Measurements from ENCODE around the gene UBALD1. TPM values are rescaled to one million over a fixed set of nuclear protein-coding genes. Genes with fewer than 3 reads are reported as not detected.

The UBALD1 gene
- total RNA-seq, 1 experiment from 2014 or later: 45.9 TPM

DNA sequence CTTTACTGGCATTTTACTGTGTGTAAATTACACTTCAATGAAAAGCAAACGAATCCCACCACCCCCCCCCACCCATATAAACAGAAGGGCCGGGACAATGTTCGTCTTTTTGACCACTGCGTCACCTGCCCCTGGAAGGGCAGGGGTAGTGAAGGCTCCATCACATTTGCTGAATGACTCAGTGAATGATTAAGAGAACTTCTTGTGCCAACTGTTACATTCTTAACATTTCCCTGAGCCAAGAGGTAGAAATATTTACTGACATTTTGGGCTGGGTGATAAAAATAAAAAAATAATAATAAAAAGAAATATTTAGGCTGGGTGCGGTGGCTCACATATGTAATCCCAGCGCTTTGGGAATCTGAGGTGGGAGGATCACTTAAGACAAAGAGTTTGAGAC is 34.4 kb downstream of the UBALD1 start:
- Histone ChIP-seq H3K4me1 (ENCODE audit: control insufficient read depth in 1 of 2, insufficient read depth in 2 of 2, low read length in 2 of 2) (no peaks in the 10 kb centered on the region; a peak in 1 of 4 replicates), H3K79me2 (ENCODE audit: insufficient read depth, low read length) (no peaks in the 10 kb centered on the region), H3K9me3 (ENCODE audit: control insufficient read depth in 1 of 2, insufficient read depth in 1 of 2, low read depth in 1 of 2, low read length in 2 of 2) (no peaks in the 10 kb centered on the region), H3K27me3 (ENCODE audit: insufficient read depth, low read length) (no peaks in the 10 kb centered on the region), H2AFZ (ENCODE audit: low read depth, low read length, poor library complexity, severe bottlenecking) (no peak overlapping the region), H3K9ac (ENCODE audit: low read length) (no peak overlapping the region), H3K9me2 (ENCODE audit: insufficient read depth) (no peaks in the 10 kb centered on the region), H3K4me2 (ENCODE audit: low read length) (no peak overlapping the region), H3K4me3 (replicated peaks in 1 of 2; ENCODE audit: low read depth in 1 of 2, low read length in 2 of 2) (no peak overlapping the region), H3K27ac (ENCODE audit: low read depth, low read length) (no peak overlapping the region), H3K36me3 (ENCODE audit: control insufficient read depth in 1 of 2, insufficient read depth in 2 of 2, low read length in 2 of 2) (no peaks in the 10 kb centered on the region), H4K20me1 (ENCODE audit: insufficient read depth) (no peaks in the 10 kb centered on the region)
- intact Hi-C loops (cut with micrococcal nuclease): no loop called here
- DNase-seq (ENCODE audit: low read depth, low spot score): no peak
- BruUV-seq (replicated peaks): no TSS peak
- no peak for ATAC-seq
- RAD21 ChIA-PET (ENCODE audit: low non-redundant PET in 1 of 2, low total read pairs in 2 of 2, uncharacterized antibody in 2 of 2, unreplicated experiment in 2 of 2): no interaction called here
- POLR2A ChIA-PET: no interaction called here
- CTCF ChIA-PET: no interaction called here
- TF ChIP-seq SIN3A (IDR thresholded peaks at IDR 0.05; ENCODE audit: low read depth) (no peak), POLR2AphosphoS5 (IDR thresholded peaks at IDR 0.05; ENCODE audit: low read depth, low read length) (no peak), POLR2A (IDR thresholded peaks at IDR 0.05; ENCODE audit: borderline replicate concordance, extremely low read depth, insufficient read depth, insufficient read length) (no peak), ZNF274 (IDR thresholded peaks at IDR 0.05; ENCODE audit: low read depth, low read length) (no peak), EZH2 (IDR thresholded peaks at IDR 0.05) (no peak), EZH2phosphoT487 (IDR thresholded peaks at IDR 0.05; ENCODE audit: borderline replicate concordance) (no peak), YY1 (IDR thresholded peaks at IDR 0.05; ENCODE audit: extremely low read depth, insufficient replicate concordance, low read depth, low read length) (no peak), SRF (IDR thresholded peaks at IDR 0.05; ENCODE audit: low read depth) (no peak), SP1 (IDR thresholded peaks at IDR 0.05; ENCODE audit: low read depth) (no peak), TCF7L2 (IDR thresholded peaks at IDR 0.05; ENCODE audit: borderline replicate concordance, extremely low read depth, insufficient read depth, insufficient read length) (no peak), EGR1 (IDR thresholded peaks at IDR 0.05; ENCODE audit: low read depth) (no peak), ELF1 (IDR thresholded peaks at IDR 0.05; ENCODE audit: borderline replicate concordance, low read depth) (no peak), ZFX (IDR thresholded peaks at IDR 0.05) (no peak)
- TF ChIP-seq, protein P1, sequence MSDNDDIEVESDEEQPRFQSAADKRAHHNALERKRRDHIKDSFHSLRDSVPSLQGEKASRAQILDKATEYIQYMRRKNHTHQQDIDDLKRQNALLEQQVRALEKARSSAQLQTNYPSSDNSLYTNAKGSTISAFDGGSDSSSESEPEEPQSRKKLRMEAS (IDR thresholded peaks at IDR 0.05): no peak
- TF ChIP-seq, protein P2, sequence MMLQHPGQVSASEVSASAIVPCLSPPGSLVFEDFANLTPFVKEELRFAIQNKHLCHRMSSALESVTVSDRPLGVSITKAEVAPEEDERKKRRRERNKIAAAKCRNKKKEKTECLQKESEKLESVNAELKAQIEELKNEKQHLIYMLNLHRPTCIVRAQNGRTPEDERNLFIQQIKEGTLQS (IDR thresholded peaks at IDR 0.05): no peak

Measured in HCT116 (cell line).